ENCODE results near the gene SH3BP1.

GRCh38 chr22:37661160-37661924, 21.9 kb downstream of the SH3BP1 start:
- TF ChIP-seq EP300 (IDR thresholded peaks at IDR 0.05) (no peak), CTCF (IDR thresholded peaks at IDR 0.05) (peak in 2 of 7 experiments; percentile 21 to 27), POLR2A (IDR thresholded peaks at IDR 0.05) (no peak), POLR2AphosphoS5 (IDR thresholded peaks at IDR 0.05) (peak in 1 of 3 donors; percentile 66)

Data from stomach (tissue), 4 donors.